GM08714 (cell line): Measurements from ENCODE around the gene ZFTA.
"Not testable (repeated sequence)": the region's sequence is repeated elsewhere in the genome, so short reads cannot be mapped to it uniquely, and the experiment has no call there.

Experiments used
- H3K4me3 ChIP-seq: fragments of 200-500 bp; sonication (Bioruptor generic); 2 replicates; pipeline ENCODE4 v1.5.1; 2014; ENCODE audit warnings: mild to moderate bottlenecking, low read length, inconsistent platforms
- ZNF274 ChIP-seq: IDR thresholded peaks from 2 replicates; pipeline ENCODE4 v1.6.1; 2012; ENCODE audit warnings: mild to moderate bottlenecking, low read depth, low read length

Gene ZFTA

DNA sequence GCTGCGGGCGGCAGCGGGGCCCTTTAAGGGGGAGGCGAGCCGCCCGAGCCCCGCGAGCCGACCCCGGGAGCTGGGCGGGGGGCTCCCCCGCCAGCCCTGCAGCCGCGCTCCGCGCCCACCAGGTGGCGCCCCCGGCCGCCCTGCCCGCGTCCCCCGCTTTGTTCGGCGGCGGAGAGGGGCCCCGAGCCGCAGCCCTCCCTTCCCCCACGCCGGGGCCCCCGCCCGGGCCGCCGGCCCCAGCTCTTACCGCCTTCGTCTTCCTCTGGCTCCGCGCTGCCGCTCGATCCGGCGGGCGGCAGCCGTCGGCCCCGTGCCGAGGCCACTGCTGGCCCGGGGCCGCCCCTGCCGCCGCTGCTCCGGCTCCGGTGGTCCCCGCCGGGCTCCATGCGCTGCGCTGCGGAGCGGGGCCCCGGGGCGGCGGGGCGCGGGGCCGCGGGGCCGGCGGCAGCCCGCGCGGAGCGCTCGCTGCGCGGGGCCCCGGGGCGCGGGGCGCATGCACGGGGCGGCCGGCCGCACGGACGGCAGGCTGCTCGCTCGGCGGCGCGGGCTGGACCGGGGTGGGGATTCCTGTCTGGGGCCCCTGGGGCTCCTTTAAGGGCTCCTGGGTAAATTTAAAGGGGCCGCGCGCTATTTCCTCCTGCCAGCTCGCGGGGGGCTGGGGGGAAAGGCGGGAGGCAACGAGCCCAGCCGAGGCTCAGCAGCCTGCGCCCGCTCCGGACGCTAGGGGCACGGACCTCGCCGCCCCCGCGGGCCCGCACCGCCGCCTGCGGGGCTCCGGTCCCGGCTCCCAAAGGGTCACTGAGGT is at the start of gene ZFTA:
Gene ZFTA (minus strand): TSS at position 539 of the 805 bp plus-strand sequence. CDS start 153 bp downstream, at position 386.
- no peak for TF ChIP-seq ZNF274
- peak within 1 kb of the TSS; percentile 76 for H3K4me3 ChIP-seq

DNA sequence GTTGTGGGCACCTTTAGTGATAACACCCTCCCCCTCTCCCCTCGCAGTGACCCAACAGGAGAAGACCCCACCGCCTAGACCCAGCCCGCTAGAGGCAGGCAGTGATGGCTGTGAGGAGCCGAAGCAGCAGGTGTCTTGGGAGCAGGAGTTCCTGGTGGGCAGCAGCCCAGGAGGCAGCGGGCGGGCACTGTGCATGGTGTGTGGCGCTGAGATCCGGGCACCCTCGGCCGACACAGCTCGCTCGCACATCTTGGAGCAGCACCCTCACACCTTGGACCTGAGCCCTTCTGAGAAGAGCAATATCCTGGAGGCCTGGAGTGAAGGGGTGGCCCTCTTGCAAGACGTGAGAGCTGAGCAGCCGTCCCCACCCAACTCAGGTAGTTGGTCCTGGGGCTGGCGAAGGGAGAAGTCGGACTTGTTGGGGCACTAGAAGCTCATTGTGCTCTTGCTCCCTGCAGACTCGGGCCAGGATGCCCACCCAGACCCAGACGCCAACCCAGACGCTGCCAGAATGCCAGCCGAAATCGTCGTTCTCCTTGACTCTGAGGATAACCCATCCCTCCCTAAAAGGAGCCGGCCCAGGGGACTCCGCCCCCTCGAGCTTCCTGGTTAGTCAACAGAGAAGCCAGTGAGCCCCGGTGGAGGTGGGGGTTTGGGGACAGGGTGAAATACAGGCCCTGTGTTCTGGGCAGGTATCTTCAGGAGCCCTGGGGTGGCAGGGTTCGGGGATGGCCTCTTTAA is 49.4 kb upstream of the ZFTA start:
- no peak for TF ChIP-seq ZNF274
- no peak overlapping the region for H3K4me3 ChIP-seq

DNA sequence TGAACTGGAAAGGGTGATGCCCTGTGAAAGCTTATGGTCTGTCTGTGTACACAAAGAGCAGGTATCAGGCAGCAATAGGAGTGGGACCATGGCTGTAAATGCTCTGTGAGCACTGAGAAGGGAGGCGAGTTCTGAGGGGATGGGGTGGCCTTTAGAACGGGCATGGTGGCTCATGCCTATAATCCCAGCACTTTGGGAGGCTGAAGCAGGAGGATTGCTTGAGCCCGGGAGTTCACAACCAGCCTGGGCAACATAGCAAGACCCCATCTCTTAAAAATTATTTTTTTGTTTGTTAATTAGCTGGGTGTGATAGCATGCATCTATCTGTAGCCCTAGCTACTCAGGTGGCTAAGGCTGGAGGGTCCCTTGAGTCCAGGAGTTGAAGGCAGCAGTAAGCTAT is 48.2 kb upstream of the ZFTA start:
- no peak overlapping the region for H3K4me3 ChIP-seq
- no peak for TF ChIP-seq ZNF274

DNA sequence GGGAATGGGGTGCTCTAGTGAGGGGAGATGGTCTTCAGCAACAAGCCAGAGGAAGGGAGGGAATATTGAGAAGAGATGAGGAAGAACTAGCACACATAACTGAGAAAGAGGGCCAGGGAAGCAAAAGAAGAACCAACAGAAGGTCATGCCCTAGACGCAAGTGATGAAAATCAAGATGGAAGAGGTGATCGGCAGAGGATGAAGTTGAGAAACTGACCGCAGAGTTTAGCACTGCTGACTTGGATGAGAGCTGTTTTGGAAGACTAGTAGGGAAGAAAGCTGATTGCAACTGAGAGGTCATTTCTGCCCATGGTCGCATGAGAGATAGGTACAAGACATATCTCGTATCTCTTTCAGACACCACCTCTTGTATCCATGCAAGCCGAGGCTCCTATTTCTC is 47.6 kb upstream of the ZFTA start:
- no peak for TF ChIP-seq ZNF274
- H3K4me3 ChIP-seq = no peak overlapping the region

- TF ChIP-seq ZNF274 = no peak
- peak overlapping the region; percentile 98 for H3K4me3 ChIP-seq
Observed at GRCh38 chr11:63814383-63814736, 45.8 kb upstream of the ZFTA start.

GRCh38 chr11:63813563-63814382 is 45.2 kb upstream of the ZFTA start:
- TF ChIP-seq ZNF274 = no peak

GRCh38 chr11:63813035-63813562 is 44.5 kb upstream of the ZFTA start, which contains the start of gene SPINDOC:
Gene SPINDOC (plus strand): TSS chr11:63813456. CDS start chr11:63813687, 231 bp downstream.
- H3K4me3 ChIP-seq = peak within 1 kb of the TSS; percentile 98
- TF ChIP-seq ZNF274 = no peak

More at GRCh38 chr11:63813563-63814382, 45.2 kb upstream of the ZFTA start:
- peak overlapping the region; percentile 98 for H3K4me3 ChIP-seq

- H3K4me3 ChIP-seq = no peak overlapping the region
- TF ChIP-seq ZNF274 = no peak
Observed at GRCh38 chr11:63811522-63811921, 42.9 kb upstream of the ZFTA start.

DNA sequence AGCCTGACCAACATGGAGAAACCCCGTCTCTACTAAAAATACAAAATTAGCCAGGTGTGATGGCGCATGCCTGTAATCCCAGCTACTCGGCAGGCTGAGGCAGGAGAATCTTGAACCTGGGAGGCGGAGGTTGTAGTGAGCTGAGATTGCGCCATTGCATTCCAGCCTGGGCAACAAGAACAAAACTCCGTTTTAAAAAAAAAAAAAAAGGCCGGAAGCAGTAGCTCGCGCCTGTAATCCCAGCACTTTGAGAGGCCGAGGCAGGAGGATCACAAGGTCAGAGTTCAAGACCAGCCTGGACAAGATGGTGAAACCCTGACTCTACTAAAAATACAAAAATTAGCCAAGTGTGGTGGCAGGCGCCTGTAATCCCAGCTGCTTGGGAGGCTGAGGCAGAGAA is 41.8 kb upstream of the ZFTA start:
- not testable (repeated sequence) for H3K4me3 ChIP-seq

DNA sequence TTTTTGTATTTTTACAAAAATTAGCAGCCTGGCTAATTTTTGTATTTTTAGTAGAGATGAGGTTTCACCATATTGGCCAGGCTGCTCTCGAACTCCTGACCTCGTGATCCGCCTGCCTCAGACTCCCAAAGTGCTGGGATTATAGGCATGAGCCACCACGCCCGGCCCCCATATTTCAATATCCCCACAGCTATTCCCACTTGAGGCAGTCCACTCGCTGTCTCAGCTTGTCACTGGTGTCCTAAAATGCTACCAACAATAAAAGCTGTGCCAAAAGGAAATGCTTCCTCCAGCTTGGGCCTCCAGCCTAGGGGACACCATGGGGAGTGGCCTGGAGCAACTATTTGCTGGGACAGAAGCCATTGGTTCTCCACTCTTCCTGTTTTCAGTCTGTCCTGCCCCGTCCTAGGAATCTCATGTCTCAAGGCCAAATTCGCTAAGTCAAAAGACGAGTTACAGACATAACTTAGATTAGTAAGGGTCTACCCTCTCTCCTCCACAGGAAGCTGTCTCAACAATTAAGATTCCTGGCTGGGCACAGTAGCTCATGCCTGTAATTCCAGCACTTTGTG is 37.4 kb upstream of the ZFTA start:
- TF ChIP-seq ZNF274 = no peak
- H3K4me3 ChIP-seq = no peak overlapping the region

GRCh38 chr11:63804259-63804658 is 35.7 kb upstream of the ZFTA start:
- no peak overlapping the region for H3K4me3 ChIP-seq
- TF ChIP-seq ZNF274 = no peak

DNA sequence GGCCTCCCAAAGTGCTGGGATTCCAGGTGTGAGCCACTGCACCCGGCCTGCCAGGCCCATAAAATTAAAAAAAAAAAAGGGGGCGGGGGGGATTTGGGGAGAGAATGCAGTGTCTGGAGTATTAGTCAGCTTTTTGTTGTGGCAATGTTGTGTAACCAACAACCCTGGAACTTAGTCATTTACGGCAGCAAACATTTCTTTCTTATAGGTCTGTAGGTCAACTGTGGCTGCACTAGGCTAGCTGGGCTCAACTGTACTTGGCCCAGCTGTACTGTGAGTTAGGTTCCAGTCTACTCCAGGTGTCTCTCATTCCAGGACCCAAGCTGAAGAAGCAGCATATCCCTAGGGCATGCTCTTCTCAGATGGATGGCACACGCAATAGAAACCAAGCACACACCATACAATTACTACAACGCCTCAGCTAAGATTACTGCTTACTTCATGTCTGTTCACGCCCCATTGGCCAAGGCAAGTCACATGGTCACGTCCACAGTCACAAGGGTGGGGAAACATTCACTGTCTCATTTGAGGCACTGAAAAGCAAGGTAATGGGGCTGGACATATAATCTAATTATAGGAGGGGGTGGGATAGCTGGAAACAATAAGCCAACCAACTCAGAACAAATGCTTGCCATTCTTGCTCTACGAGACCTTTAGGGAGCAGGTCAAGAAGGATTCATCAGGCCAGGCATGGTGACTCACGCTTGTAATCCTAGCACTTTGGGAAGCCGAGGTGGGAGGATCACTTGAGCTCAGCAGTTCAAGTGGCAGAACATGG is 34.3 kb upstream of the ZFTA start:
- no peak overlapping the region for H3K4me3 ChIP-seq
- TF ChIP-seq ZNF274 = no peak

DNA sequence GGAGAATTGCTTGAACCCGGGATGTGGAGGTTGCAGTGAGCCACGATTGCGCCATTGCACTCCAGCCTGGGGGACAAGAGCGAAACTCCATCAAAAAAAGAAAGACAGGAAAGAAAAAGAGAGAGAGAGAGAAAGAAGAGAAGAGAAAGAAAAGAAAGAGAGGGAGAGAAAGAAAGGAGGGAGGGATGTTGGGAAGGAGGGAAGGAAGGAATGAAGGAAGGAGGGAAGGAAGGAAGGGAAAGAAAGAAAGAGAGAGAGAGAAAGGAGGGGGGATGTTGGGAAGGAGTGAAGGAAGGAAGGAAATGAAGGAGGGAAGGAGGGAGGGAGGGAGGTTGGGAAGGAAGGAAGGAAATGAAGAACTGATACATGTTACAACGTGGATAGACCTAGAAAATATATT is 32.3 kb upstream of the ZFTA start:
- H3K4me3 ChIP-seq = no peak overlapping the region
- no peak for TF ChIP-seq ZNF274
